ENCODE data around the gene RNASE4.

GRCh38 chr14:20746566-20746965 is 62.2 kb downstream of the RNASE4 start:
- TF ChIP-seq POLR2A (IDR thresholded peaks at IDR 0.05) (no peak), CTCF (IDR thresholded peaks at IDR 0.05) (no peak)

Data from Peyer's patch (tissue), 4 donors.